Naive thymus-derived CD4-positive, alpha-beta T cell (primary cell): ENCODE data around the gene SRP9. TPM values are rescaled to one million over a fixed set of nuclear protein-coding genes. Genes with fewer than 3 reads are reported as not detected.

Experiments
- ATAC-seq: fragments of 150-1000 bp; cut with Tn5 transposase; 2 replicates; pipeline ENCODE4 v1.10.0; 2021; ENCODE audit warnings: mild to moderate bottlenecking, moderate library complexity
- CTCF ChIA-PET: fragments of 350-600 bp; sonication (Branson Sonifier 250); formaldehyde crosslinking; loops from one replicate; lab custom pipeline; 2021; ENCODE audit warnings: antibody characterized with exemption; lab: Charles Lee
- POLR2A ChIA-PET: fragments of 350-600 bp; sonication (Branson Sonifier 250); formaldehyde crosslinking; loops from one replicate; lab custom pipeline; 2021; ENCODE audit warnings: antibody characterized with exemption, inconsistent platforms; lab: Charles Lee
- DNase-seq, 9 donors: peaks; one replicate each; pipeline versions ENCODE4 v3.0.0 to v3.0.0-alpha.2; 2020 to 2022; ENCODE audit warnings: mixed read lengths in 1 of 9
- H3K27ac ChIP-seq: one replicate; pipeline ENCODE4 v1.7.0; 2013; ENCODE audit warnings: mild to moderate bottlenecking, low read depth, low read length, moderate library complexity
- H3K27me3 ChIP-seq, 2 donors: one replicate each; pipeline ENCODE4 v1.7.0; 2013; ENCODE audit warnings: low read length in 2 of 2, mild to moderate bottlenecking in 2 of 2, moderate library complexity in 2 of 2; ENCODE audit not compliant: control insufficient read depth in 2 of 2, insufficient read depth in 2 of 2
- H3K36me3 ChIP-seq, 3 experiments: 1 replicate in 2 of 3; 2 replicates in 1 of 3; pipeline ENCODE4 v1.7.0; 2013; ENCODE audit warnings: low read length in 3 of 3, mild to moderate bottlenecking in 3 of 3, moderate library complexity in 1 of 3; ENCODE audit not compliant: insufficient read depth in 3 of 3, control insufficient read depth in 2 of 3
- H3K4me1 ChIP-seq, 2 donors: one replicate each; pipeline ENCODE4 v1.7.0; 2013; ENCODE audit warnings: low read length in 2 of 2, mild to moderate bottlenecking in 2 of 2, moderate library complexity in 1 of 2; ENCODE audit not compliant: control insufficient read depth in 2 of 2, insufficient read depth in 2 of 2
- H3K4me3 ChIP-seq: 2 replicates; pipeline ENCODE4 v1.7.0; 2013; ENCODE audit warnings: mild to moderate bottlenecking, low read length
- H3K9me3 ChIP-seq, 3 experiments: 1 replicate in 2 of 3; 2 replicates in 1 of 3; pipeline ENCODE4 v1.7.0; 2013; ENCODE audit warnings: low read length in 3 of 3; ENCODE audit not compliant: control insufficient read depth in 2 of 3
- H3K27ac Mint-ChIP-seq, 9 donors: one replicate each; pipeline ENCODE4 v1.8.0; 2020 to 2022; ENCODE audit warnings: mixed read lengths in 9 of 9, mild to moderate bottlenecking in 8 of 9, moderate library complexity in 5 of 9, inconsistent platforms in 2 of 9
- H3K27me3 Mint-ChIP-seq, 5 donors: one replicate each; pipeline ENCODE4 v1.8.0; 2021 to 2022; ENCODE audit warnings: mixed read lengths in 5 of 5, mild to moderate bottlenecking in 1 of 5
- H3K36me3 Mint-ChIP-seq, 5 donors: one replicate each; pipeline ENCODE4 v1.8.0; 2020 to 2022; ENCODE audit warnings: mixed read lengths in 5 of 5, mild to moderate bottlenecking in 3 of 5, inconsistent platforms in 1 of 5
- H3K4me1 Mint-ChIP-seq, 7 donors: one replicate each; pipeline ENCODE4 v1.8.0; 2020 to 2022; ENCODE audit warnings: mixed read lengths in 7 of 7, mild to moderate bottlenecking in 3 of 7, inconsistent platforms in 1 of 7
- H3K4me3 Mint-ChIP-seq, 10 donors: one replicate each; pipeline ENCODE4 v1.8.0; 2020 to 2022; ENCODE audit warnings: mild to moderate bottlenecking in 10 of 10, mixed read lengths in 10 of 10, moderate library complexity in 6 of 10, inconsistent platforms in 2 of 10
- H3K9me3 Mint-ChIP-seq, 11 donors: one replicate each; pipeline ENCODE4 v1.8.0; 2020 to 2022; ENCODE audit warnings: mixed read lengths in 11 of 11, mild to moderate bottlenecking in 4 of 11, inconsistent platforms in 1 of 11, moderate library complexity in 1 of 11
- intact Hi-C, 2 donors: fragments of 100-400 bp; cut with micrococcal nuclease; formaldehyde crosslinking; loops; one replicate each; pipeline ENCODE4 v1.15.1; 2023
- polyA plus RNA-seq, 2 donors: library from polyadenylated mRNA; unstranded; fragments of 300-500 nt; fragmentation: Illumina TruSeq; gene quantifications; one replicate each; pipeline ENCODE4 v1.2.3, GENCODE V29; 2021
- total RNA-seq, 6 experiments: library from RNA in 5 of 6; stranded (reverse) in 5 of 6; gene quantifications; 1 replicate in 5 of 6; 2 replicates in 1 of 6; pipeline ENCODE4 v1.2.3 and lab custom pipeline; 2021 to 2026

SRP9 gene
- total and polyA plus RNA-seq, 7 experiments from 2014 or later = 76.1 to 349 (median 167) TPM

GRCh38 chr1:225820522-225821120 is 43.0 kb downstream of the SRP9 start:
- DNase-seq (no peak), ATAC-seq (no peak)
- H3K4me3 Mint-ChIP-seq = no peak overlapping the region
- H3K27ac Mint-ChIP-seq = no peak overlapping the region
- Histone ChIP-seq H3K36me3 (no peaks in the 10 kb centered on the region), H3K9me3 (no peaks in the 10 kb centered on the region), H3K4me3 (no peak overlapping the region), H3K27ac (no peak overlapping the region), H3K4me1 (no peaks in the 10 kb centered on the region), H3K27me3 (no peaks in the 10 kb centered on the region)
- H3K27me3 Mint-ChIP-seq = peaks cover 0 to 13% (median 0%) of the 10 kb centered on the region in 5 donors
- no peaks in the 10 kb centered on the region for H3K9me3 Mint-ChIP-seq
- peaks cover 0 to 6% (median 0%) of the 10 kb centered on the region in 7 donors for H3K4me1 Mint-ChIP-seq
- POLR2A ChIA-PET = interaction anchor here (0.5 kb wide), 1 partner anchor 51 kb away, joined by 3 read pairs; no protein-coding TSS in a partner anchor
- intact Hi-C loops = no loop called here
- H3K36me3 Mint-ChIP-seq = no peaks in the 10 kb centered on the region
- CTCF ChIA-PET = no interaction called here

- H3K27me3 Mint-ChIP-seq = peaks cover 0 to 13% (median 0%) of the 10 kb centered on the region in 5 donors
- Histone ChIP-seq H3K36me3 (no peaks in the 10 kb centered on the region), H3K27ac (no peak overlapping the region), H3K4me1 (no peaks in the 10 kb centered on the region), H3K4me3 (no peak overlapping the region), H3K27me3 (no peaks in the 10 kb centered on the region), H3K9me3 (no peaks in the 10 kb centered on the region)
- no peak overlapping the region for H3K27ac Mint-ChIP-seq
- H3K36me3 Mint-ChIP-seq = no peaks in the 10 kb centered on the region
- H3K4me3 Mint-ChIP-seq = no peak overlapping the region
- ATAC-seq (no peak), DNase-seq (no peak)
- H3K9me3 Mint-ChIP-seq = no peaks in the 10 kb centered on the region
- ChIA-PET CTCF (no interaction called here), POLR2A (interaction anchor here (1.0 kb wide), 1 partner anchor 75 kb away, joined by 3 read pairs; no protein-coding TSS in a partner anchor)
- H3K4me1 Mint-ChIP-seq = peaks cover 0 to 6% (median 0%) of the 10 kb centered on the region in 7 donors
- intact Hi-C loops = no loop called here
Observed at GRCh38 chr1:225822655-225823403, 45.2 kb downstream of the SRP9 start.

GRCh38 chr1:225823811-225824261 is 46.2 kb downstream of the SRP9 start:
- ATAC-seq (no peak), DNase-seq (no peak)
- H3K36me3 ChIP-seq = no peaks in the 10 kb centered on the region
- H3K4me1 ChIP-seq = no peaks in the 10 kb centered on the region
- Mint-ChIP-seq H3K9me3 (no peaks in the 10 kb centered on the region), H3K27ac (no peak overlapping the region), H3K27me3 (peaks cover 0 to 13% (median 0%) of the 10 kb centered on the region in 5 donors), H3K4me3 (no peak overlapping the region), H3K4me1 (peaks cover 0 to 4% (median 0%) of the 10 kb centered on the region in 7 donors), H3K36me3 (no peaks in the 10 kb centered on the region)
- CTCF ChIA-PET = no interaction called here
- intact Hi-C loops = no loop called here
- H3K27ac ChIP-seq = no peak overlapping the region
- H3K27me3 ChIP-seq = no peaks in the 10 kb centered on the region
- H3K4me3 ChIP-seq = no peak overlapping the region
- H3K9me3 ChIP-seq = no peaks in the 10 kb centered on the region
- POLR2A ChIA-PET = no interaction called here

GRCh38 chr1:225824533-225824941 is 46.9 kb downstream of the SRP9 start:
- CTCF ChIA-PET = no interaction called here

GRCh38 chr1:225825078-225825477 is 47.5 kb downstream of the SRP9 start:
- no peak overlapping the region for H3K27ac ChIP-seq
- ChIA-PET POLR2A (no interaction called here), CTCF (no interaction called here)
- no peak overlapping the region for H3K4me3 Mint-ChIP-seq
- DNase-seq (no peak), ATAC-seq (no peak)
- H3K9me3 ChIP-seq = no peaks in the 10 kb centered on the region
- H3K27me3 ChIP-seq = no peaks in the 10 kb centered on the region
- H3K9me3 Mint-ChIP-seq = no peaks in the 10 kb centered on the region
- H3K27ac Mint-ChIP-seq = no peak overlapping the region
- H3K4me1 ChIP-seq = no peaks in the 10 kb centered on the region
- no peak overlapping the region for H3K4me3 ChIP-seq
- H3K27me3 Mint-ChIP-seq = peaks cover 0 to 10% (median 0%) of the 10 kb centered on the region in 5 donors
- H3K36me3 ChIP-seq = no peaks in the 10 kb centered on the region
- intact Hi-C loops = no loop called here
- H3K36me3 Mint-ChIP-seq = no peaks in the 10 kb centered on the region
- peaks cover 0 to 4% (median 0%) of the 10 kb centered on the region in 7 donors for H3K4me1 Mint-ChIP-seq

More at GRCh38 chr1:225824533-225824941, 46.9 kb downstream of the SRP9 start:
- H3K36me3 Mint-ChIP-seq = no peaks in the 10 kb centered on the region
- ATAC-seq (no peak), DNase-seq (no peak)
- H3K4me3 ChIP-seq = no peak overlapping the region
- no peak overlapping the region for H3K27ac Mint-ChIP-seq
- intact Hi-C loops = no loop called here
- POLR2A ChIA-PET = no interaction called here
- no peak overlapping the region for H3K27ac ChIP-seq
- H3K9me3 ChIP-seq = no peaks in the 10 kb centered on the region
- peaks cover 0 to 10% (median 0%) of the 10 kb centered on the region in 5 donors for H3K27me3 Mint-ChIP-seq
- H3K4me3 Mint-ChIP-seq = no peak overlapping the region
- no peaks in the 10 kb centered on the region for H3K9me3 Mint-ChIP-seq
- H3K4me1 ChIP-seq = no peaks in the 10 kb centered on the region
- H3K36me3 ChIP-seq = no peaks in the 10 kb centered on the region
- H3K4me1 Mint-ChIP-seq = peaks cover 0 to 4% (median 0%) of the 10 kb centered on the region in 7 donors
- H3K27me3 ChIP-seq = no peaks in the 10 kb centered on the region

- DNase-seq = no peak
- peaks cover 0 to 4% (median 0%) of the 10 kb centered on the region in 7 donors for H3K4me1 Mint-ChIP-seq
- H3K36me3 Mint-ChIP-seq = no peaks in the 10 kb centered on the region
- peaks cover 0 to 6% (median 0%) of the 10 kb centered on the region in 5 donors for H3K27me3 Mint-ChIP-seq
- H3K36me3 ChIP-seq = no peaks in the 10 kb centered on the region
- ChIA-PET POLR2A (interaction anchor here (0.6 to 1.2 kb wide), 2 partner anchors 9 to 13 kb away, joined by 3 read pairs; no protein-coding TSS in a partner anchor), CTCF (no interaction called here)
- H3K4me3 ChIP-seq = no peak overlapping the region
- no peak for ATAC-seq
- no peaks in the 10 kb centered on the region for H3K9me3 ChIP-seq
- intact Hi-C loops = no loop called here
- no peaks in the 10 kb centered on the region for H3K4me1 ChIP-seq
- no peak overlapping the region for H3K4me3 Mint-ChIP-seq
- H3K27ac Mint-ChIP-seq = no peak overlapping the region
- no peak overlapping the region for H3K27ac ChIP-seq
- no peaks in the 10 kb centered on the region for H3K9me3 Mint-ChIP-seq
- H3K27me3 ChIP-seq = no peaks in the 10 kb centered on the region
Observed at GRCh38 chr1:225825607-225826007, 48.0 kb downstream of the SRP9 start.
